ENCODE measurements around the gene ELP2. TPM values are rescaled to one million over a fixed set of nuclear protein-coding genes. Genes with fewer than 3 reads are reported as not detected.

Gene ELP2
- total and polyA plus RNA-seq, 9 of the 15 experiments (the other 6 are each of a cell fraction or from before 2014, with no cell fraction given) = 76.8 to 192 (median 140) TPM

DNA sequence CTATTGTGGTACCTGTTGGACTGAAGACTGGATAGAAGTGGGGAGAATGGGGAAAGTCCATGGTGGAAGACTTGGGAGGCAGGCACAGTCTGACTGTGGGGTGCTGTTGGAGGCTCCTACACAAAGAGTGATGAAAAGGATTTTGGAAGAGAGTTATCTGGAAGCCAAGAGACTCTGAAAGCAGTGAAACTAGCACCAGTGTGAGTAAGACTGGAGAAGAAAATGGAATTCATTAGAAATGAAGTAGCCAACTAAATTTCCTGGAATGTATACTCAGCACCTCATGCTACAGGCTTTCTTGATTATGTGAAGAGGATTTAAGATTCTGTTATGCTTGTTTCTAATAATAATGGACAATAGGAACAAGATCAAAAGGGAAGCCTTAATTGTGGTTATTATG, 27.7 kb downstream of the ELP2 start:
- no TSS peak for BruUV-seq (replicated peaks)
- Histone ChIP-seq H3K4me1 (replicated peaks in 1 of 2; ENCODE audit: control insufficient read depth in 2 of 2, insufficient read depth in 2 of 2, low read length in 2 of 2) (no peaks in the 10 kb centered on the region), H2AFZ (ENCODE audit: low read depth, low read length) (no peak overlapping the region), H3K36me3 (ENCODE audit: control insufficient read depth, insufficient read depth, low read length) (peaks cover 96% of the 10 kb centered on the region), H3K4me2 (ENCODE audit: insufficient read depth, low read length) (no peak overlapping the region), H3K9ac (ENCODE audit: insufficient read depth in 1 of 2, low read depth in 2 of 2, low read length in 2 of 2) (no peak overlapping the region), H3K9me1 (ENCODE audit: control insufficient read depth, insufficient read depth, low read length) (no peaks in the 10 kb centered on the region), H3K27me3 (ENCODE audit: control insufficient read depth in 2 of 2, insufficient read depth in 2 of 2, low read length in 2 of 2) (no peaks in the 10 kb centered on the region), H3K27ac (ENCODE audit: extremely low read depth, low read depth, low read length) (no peak overlapping the region), H3K4me3 (no peak overlapping the region), H4K20me1 (replicated peaks; ENCODE audit: control insufficient read depth, insufficient read depth, low read length) (no peaks in the 10 kb centered on the region), H3K9me3 (replicated peaks; ENCODE audit: control insufficient read depth, insufficient read depth, low read depth, low read length) (no peaks in the 10 kb centered on the region), H3K79me2 (ENCODE audit: control insufficient read depth, insufficient read depth, low read length) (no peaks in the 10 kb centered on the region)
- DNase-seq (ENCODE audit: extremely low read depth in 1 of 4, low spot score in 3 of 4) = no peak
- in situ Hi-C loops (cut with MboI) = no loop called here
- POLR2A ChIA-PET = interaction anchor here (1.0 to 1.7 kb wide), 3 partner anchors 9 to 19 kb away, joined by 4 to 5 read pairs (median 5); no protein-coding TSS in a partner anchor
- no peak; the same call in 2 of the 3 replicates for ATAC-seq
- no peak for TF ChIP-seq KLF16 (IDR thresholded peaks at IDR 0.05)
- no peak for TF ChIP-seq NFIC (IDR thresholded peaks at IDR 0.05)
- no peak for TF ChIP-seq ZNF445 (CRISPR knock-in tag; IDR thresholded peaks at IDR 0.05; ENCODE audit: low read depth)
- TF ChIP-seq HEY1 (CRISPR knock-in tag; IDR thresholded peaks at IDR 0.05; ENCODE audit: borderline replicate concordance) = no peak
- TF ChIP-seq GATAD2A (IDR thresholded peaks at IDR 0.05) = no peak
- no peak for TF ChIP-seq ILK (tag; IDR thresholded peaks at IDR 0.05; ENCODE audit: borderline replicate concordance, low read depth)
- no peak for TF ChIP-seq HDGF (IDR thresholded peaks at IDR 0.05)
- no peak for TF ChIP-seq KDM5B (IDR thresholded peaks at IDR 0.05; ENCODE audit: insufficient replicate concordance, low read depth, low read length)
- TF ChIP-seq, protein P1, sequence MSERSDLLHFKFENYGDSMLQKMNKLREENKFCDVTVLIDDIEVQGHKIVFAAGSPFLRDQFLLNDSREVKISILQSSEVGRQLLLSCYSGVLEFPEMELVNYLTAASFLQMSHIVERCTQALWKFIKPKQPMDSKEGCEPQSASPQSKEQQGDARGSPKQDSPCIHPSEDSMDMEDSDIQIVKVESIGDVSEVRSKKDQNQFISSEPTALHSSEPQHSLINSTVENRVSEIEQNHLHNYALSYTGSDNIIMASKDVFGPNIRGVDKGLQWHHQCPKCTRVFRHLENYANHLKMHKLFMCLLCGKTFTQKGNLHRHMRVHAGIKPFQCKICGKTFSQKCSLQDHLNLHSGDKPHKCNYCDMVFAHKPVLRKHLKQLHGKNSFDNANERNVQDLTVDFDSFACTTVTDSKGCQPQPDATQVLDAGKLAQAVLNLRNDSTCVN (CRISPR knock-in tag; IDR thresholded peaks at IDR 0.05) = no peak
- no peak for TF ChIP-seq RBM14 (IDR thresholded peaks at IDR 0.05; ENCODE audit: borderline replicate concordance, insufficient read depth, low read depth, low read length)
- no peak for TF ChIP-seq ZKSCAN8 (CRISPR knock-in tag; IDR thresholded peaks at IDR 0.05)
- no peak for TF ChIP-seq RBM39 (optimal IDR thresholded peaks at IDR 0.05; ENCODE audit: low read depth, low read length)
- no peak for TF ChIP-seq BCL6 (CRISPR knock-in tag; IDR thresholded peaks at IDR 0.05)
- TF ChIP-seq NUFIP1 (IDR thresholded peaks at IDR 0.05; ENCODE audit: partially characterized antibody) = no peak
- TF ChIP-seq, protein P2, sequence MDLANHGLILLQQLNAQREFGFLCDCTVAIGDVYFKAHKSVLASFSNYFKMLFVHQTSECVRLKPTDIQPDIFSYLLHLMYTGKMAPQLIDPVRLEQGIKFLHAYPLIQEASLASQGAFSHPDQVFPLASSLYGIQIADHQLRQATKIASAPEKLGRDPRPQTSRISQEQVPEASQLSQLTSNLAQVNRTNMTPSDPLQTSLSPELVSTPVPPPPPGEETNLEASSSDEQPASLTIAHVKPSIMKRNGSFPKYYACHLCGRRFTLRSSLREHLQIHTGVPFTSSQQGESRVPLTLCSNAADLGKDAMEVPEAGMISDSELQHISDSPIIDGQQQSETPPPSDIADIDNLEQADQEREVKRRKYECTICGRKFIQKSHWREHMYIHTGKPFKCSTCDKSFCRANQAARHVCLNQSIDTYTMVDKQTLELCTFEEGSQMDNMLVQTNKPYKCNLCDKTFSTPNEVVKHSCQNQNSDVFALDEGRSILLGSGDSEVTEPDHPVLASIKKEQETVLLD (IDR thresholded peaks at IDR 0.05) = no peak
- CTCF ChIA-PET (ENCODE audit: low intra/inter-chr PET ratio) = no interaction called here
- intact Hi-C loops (cut with micrococcal nuclease) = no loop called here
- no peak for FAIRE-seq

All from K562 (cell line).